Left cardiac atrium (tissue), 4 donors: ENCODE results near the gene SMTNL1. TPM values are rescaled to one million over a fixed set of nuclear protein-coding genes. Genes with fewer than 3 reads are reported as not detected.

Experiments
- ATAC-seq, 2 donors: fragments of 200-7000 bp; cut with Tn5 transposase; one replicate each; pipeline ENCODE4 v1.9.1; 2020; ENCODE audit warnings: mild to moderate bottlenecking in 2 of 2, moderate library complexity in 2 of 2
- DNase-seq: peaks from one replicate; pipeline ENCODE4 v3.0.0-alpha.2; 2020
- intact Hi-C, 2 donors: fragments of 100-400 bp; cut with DNase I; formaldehyde crosslinking; loops; one replicate each; pipeline versions ENCODE4 v1.14.1 to v1.15.1; 2022 to 2023
- total RNA-seq, 2 donors: library from RNA; stranded (reverse); fragmentation: NEBNext Ultra II Directional; extraction: Animal tissue kit (Norgen Biotek cat#: 25700); gene quantifications; one replicate each; pipeline ENCODE4 v1.2.1, GENCODE V29; 2021
- donor health status: DM: no; HTN: yes; CAD: no.
- donor health status: DM: no; HTN: yes; CAD: no; lungs with severe emphysema.
- donor health status: DM: yes; HTN: yes; CAD: no.
- donor health status: Dilated cardiomyopathy.

Gene SMTNL1
- total RNA-seq, 2 donors from 2014 or later, result not detected

DNA sequence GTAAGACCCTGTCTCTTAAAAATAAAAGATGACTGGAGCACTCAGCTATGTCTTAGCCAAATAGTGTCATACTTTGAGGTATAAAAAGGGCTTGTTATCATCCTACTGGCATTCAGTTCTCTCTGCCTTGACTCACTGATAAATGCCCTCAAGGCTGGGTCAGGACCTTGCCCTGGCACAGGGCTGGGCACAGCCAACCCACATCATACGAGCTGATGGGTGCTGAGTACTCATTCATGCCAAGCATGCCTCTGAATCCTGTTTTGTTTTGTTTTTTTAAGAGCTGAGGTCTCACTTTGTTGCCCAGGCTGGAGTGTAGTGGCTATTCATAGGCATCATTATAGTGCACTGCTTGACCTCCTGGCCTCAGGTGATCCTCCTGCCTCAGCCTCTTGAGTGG, 1.9 kb downstream of the SMTNL1 start:
- intact Hi-C loops, result no loop called here
- ATAC-seq (peak in 1 of 2 donors; percentile 60), DNase-seq (no peak)

DNA sequence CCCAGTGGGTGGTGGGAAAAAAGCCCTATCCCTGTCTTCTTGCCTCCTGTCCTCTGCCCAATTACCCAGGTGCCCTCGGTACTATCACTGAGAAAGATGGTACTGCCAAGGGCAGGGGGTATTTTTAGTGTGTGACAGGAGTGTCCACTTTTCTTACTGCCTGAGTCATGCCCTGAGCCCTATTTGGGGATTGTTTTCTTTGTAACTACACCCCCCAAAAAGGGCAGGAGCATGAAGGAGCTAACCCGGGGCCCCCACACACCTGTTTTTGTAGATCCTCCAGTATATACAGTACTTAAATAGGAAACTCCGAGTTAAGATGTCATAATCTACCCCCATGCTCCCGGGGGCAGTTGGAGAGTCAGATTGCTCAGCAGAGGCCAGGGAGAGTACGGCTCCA, 3.8 kb downstream of the SMTNL1 start:
- no peak for DNase-seq
- intact Hi-C loops, result no loop called here
- peak; percentile 76 to 82 for ATAC-seq

DNA sequence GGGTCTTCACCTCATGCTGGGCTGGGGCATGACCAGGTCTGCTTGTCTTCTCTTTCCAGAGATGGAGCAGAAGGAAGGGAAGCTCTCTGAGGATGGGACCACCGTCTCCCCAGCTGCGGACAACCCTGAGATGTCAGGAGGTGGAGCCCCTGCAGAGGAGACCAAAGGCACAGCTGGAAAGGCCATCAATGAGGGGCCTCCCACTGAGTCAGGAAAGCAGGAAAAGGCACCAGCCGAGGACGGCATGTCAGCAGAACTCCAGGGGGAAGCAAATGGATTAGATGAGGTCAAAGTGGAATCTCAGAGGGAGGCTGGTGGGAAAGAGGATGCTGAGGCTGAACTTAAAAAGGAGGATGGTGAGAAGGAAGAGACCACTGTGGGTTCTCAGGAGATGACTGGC, 5.2 kb downstream of the SMTNL1 start:
- no peak for ATAC-seq
- no peak for DNase-seq
- intact Hi-C loops, result no loop called here

DNA sequence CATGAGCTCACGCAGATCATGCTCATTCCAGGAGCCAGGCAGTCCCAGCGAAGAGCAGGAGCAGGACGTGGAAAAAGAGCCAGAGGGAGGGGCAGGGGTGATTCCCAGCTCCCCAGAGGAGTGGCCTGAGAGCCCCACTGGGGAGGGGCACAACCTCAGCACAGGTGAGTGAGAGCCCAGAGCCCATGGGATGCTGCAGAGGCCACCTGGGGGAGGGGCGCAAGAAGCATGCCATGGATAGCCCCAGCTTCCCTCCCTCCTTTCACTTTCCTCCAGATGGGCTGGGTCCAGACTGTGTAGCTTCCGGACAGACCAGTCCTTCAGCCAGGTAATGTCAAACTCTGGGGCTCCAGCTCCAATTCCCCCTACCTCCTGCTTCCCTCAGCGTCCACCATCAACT, 6.2 kb downstream of the SMTNL1 start:
- intact Hi-C loops, result no loop called here
- ATAC-seq (no peak), DNase-seq (no peak)

DNA sequence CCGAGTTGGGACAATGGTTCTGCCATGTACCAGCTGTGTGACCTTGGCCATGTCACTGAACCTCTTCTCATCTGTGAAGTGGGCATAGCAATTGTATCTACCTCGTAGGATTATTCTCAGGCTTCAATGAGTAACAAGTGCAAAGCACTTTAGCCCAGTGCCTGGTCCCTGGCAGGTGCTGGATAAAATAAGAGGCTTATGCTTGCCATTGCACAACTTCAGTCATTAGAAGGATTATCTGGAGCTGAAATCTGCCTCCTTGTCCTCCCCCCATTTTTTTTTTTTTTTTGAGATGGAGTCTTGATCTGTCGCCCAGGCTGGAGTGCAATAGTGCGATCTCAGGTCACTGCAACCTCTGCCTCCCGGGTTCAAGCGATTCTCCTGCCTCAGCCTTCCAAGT, 7.2 kb downstream of the SMTNL1 start:
- intact Hi-C loops, result no loop called here
- no peak for ATAC-seq
- DNase-seq, result no peak

DNA sequence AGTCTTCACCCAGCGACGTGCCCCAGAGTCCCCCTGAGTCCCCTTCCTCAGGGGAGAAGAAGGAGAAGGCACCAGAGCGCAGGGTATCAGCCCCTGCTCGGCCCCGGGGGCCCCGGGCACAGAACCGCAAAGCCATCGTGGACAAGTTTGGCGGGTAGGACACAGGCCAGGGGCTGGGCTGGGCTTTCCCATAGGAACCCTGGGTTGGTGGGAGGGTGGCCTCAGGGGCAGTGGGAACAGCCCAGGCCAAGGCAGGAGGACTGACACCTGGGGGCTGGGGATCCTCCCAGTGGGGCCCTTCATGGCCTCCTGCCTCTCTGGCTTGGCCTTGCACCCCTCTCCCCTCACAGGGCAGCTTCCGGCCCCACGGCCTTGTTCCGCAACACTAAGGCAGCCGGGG, 8.5 kb downstream of the SMTNL1 start:
- DNase-seq, result no peak
- intact Hi-C loops, result no loop called here

GRCh38 chr11:57546451-57546850, 9.1 kb downstream of the SMTNL1 start:
- intact Hi-C loops, result no loop called here
- DNase-seq, result no peak
- ATAC-seq, result no peak

More for the DNA sequence above, 8.5 kb downstream of the SMTNL1 start:
- no peak for ATAC-seq

DNA sequence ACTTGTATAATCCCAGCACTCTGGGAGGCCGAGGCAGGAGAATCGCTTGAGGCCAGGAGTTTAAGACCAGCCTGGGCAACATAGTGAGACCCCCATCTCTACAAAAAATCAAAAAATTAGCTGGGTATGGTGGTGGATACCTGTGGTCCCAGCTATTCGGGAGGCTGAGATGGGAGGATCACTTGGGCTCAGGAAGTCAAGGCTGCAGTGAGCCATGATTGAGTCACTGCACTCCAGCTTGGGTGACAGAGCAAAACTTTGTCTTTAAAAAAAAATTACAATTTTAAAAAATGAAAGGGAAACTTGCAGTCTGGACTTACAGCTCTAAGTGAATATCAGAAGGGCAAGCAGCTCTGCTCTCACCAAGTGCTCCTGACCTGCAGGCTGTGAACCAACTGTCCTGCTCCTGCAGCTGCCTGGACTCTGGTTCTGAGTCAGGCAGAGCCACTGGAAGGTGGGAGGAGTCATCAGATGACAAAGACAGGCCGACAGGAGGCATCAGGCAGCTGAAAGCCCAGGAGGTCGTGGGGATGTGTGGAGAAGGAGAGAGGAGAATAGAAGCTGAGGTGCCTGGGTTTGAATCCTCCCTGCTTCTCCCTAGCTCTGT, 9.6 kb downstream of the SMTNL1 start:
- intact Hi-C loops, result no loop called here
- ATAC-seq (peak; percentile 9 to 55), DNase-seq (no peak)

- DNase-seq (no peak), ATAC-seq (peak; percentile 29 to 58)
- intact Hi-C loops, result no loop called here
These were observed 10.5 kb downstream of the SMTNL1 start for GRCh38 chr11:57547854-57548377.

DNA sequence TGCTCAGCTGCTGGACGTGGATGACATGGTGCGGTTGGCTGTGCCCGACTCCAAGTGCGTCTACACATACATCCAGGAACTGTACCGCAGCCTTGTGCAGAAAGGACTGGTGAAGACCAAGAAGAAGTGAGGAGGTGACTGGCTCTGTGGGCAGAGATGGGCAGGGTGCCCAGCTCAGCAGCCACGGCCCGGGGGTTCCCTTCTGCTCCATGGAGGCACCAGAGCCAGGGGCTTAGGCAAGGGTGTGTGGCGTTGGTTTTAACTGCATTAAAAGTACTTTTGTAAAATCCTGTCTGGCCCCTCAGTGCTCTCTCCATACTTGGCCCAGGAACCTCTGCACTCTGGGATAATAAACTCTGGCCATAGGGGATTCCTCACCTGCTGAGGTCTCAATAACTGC, 12.6 kb downstream of the SMTNL1 start:
- intact Hi-C loops, result no loop called here
- no peak for ATAC-seq
- DNase-seq, result no peak

DNA sequence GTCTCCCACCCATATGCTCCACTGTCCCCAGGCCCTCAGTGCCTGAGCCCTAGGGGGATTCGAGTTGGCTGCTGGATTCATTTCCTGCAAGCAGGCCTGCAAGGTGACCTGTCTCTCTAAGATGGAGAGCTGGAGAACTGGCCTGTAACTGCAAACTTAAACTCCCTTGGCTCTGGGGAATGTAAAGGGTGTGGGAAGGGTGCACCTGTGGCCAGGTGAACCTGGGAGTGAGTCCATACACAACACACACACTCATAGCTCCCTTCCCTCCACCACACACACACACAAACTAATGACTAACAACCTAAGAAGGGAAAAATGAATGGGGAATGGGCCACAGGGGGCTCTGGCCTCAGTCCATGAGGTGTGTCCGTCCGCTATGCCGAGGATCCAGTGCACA, 14.5 kb downstream of the SMTNL1 start:
- ATAC-seq, result no peak
- intact Hi-C loops, result no loop called here
- no peak for DNase-seq

DNA sequence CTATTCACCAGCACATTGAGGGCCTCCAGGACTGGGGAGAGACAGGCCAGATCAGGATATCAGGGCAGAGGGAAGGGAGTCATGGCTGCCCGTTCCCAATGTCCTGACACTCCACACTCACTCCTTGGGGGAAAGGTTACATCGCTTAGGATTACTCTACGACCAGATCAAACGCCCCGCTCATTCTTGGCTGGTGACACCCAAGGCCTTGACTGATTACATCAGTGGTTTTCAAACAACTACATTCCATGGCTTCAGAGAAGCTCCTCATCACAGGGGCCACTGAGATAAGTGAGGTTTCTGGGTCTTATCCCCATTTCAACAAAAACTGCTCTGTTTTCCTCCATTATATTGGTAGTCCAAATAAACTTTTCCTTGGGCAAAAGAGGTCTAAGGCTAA, 15.1 kb downstream of the SMTNL1 start:
- ATAC-seq, result no peak
- intact Hi-C loops, result no loop called here
- DNase-seq, result no peak

DNA sequence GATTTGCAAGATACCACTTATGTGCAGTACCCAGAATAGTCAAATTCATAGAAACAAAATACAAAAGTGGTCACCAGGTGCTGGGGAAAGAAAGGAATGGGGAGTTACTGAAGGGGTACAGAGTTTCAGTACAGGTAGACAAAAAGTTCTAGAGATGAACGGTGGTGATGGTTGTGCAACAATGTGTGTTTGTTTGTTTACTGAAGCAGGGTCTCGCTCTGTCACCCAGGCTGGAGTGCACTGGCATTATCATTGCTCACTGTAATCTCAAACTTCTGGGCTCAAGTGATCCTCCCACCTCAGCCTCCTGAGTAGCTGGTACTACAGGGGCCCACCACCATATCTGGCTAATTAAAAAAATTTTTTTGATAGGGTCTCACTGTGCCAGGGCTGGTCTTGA, 18.0 kb downstream of the SMTNL1 start:
- intact Hi-C loops, result no loop called here
- DNase-seq (no peak), ATAC-seq (no peak)

- ATAC-seq (no peak), DNase-seq (no peak)
- intact Hi-C loops, result no loop called here
These were observed 18.6 kb downstream of the SMTNL1 start for GRCh38 chr11:57556041-57556440.

DNA sequence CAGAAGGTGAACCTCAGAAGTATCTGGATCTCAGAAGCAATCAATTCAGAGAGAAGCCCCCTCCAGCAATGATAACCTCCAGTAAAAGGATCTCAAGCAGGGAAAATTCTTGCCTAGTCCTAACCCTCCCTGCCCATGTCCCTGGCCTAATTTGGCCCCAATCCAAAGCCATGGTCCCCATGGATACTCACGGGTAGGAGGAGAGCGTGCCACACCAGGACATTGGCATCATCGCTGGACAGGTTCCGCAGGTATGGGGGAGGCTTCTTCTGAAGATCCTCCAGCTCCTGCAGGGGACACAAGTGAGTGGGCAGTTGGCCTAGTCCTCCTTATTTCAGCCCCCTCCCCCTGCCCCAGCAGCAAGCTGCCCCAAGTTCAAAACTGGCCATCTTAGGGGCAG, 22.8 kb downstream of the SMTNL1 start:
- intact Hi-C loops, result no loop called here
- DNase-seq (no peak), ATAC-seq (no peak)

DNA sequence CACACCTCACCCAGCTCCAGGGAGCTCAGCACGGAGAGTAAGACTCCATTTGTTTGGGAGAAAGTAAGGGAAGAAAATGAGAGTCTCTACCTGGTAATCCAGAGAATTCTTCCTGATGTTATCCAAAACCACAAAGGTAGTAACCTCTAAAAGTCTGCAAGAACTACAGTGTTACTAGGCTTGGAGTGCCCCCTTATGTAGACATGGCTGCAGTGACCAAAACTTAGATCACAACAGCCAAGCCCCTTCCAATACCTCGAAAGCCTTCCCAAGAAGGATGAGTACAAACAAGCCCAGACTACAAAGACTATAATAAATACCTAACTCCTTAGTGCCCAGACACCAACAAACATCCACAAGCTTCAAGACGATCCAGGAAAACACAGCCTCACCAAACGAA, 25.2 kb downstream of the SMTNL1 start:
- intact Hi-C loops, result no loop called here
- ATAC-seq (no peak), DNase-seq (no peak)

DNA sequence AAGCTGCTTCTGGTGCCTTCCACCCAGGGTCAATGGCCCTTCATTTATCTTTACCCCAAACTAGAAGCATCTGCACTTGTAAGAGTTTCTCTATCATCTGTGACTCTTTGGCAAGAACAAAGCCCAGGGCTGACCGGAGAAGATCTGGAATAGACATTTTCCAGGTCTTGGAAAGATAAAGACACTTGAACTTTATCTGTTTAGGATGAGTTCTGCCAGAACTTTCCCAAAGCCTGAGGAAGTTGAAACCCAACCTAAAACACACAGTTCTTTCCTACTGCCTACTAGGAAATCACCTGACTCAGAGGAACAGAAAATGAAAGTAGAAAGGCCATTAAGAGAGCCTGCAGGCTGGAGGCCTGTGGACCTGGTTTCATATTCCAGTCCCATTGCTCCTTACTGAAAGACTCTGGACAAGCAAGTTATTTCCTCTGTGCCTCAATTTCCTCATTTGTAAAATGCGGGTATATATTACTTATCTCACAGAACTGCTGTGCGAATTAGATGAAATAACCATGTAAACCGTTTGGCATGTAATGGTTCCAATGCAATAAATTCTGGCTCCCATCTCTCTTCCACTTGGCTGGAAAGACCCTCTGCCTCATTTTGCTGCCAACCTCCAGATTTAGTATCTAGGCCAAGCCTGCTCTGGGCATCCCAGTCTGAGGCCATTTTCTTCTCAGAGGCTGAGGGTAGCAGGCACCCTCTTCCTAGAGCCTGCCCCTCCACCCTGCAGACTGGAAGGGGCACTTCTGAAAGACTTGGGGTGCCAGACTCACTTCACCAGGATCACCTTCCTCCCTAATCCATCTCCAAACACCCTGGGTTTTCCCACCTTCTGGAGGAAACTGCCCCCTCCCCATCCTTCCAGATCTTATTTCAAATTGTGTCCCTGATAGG, 28.9 kb downstream of the SMTNL1 start:
- intact Hi-C loops, result loop anchor here in 1 of 2 donors (5.0 kb wide), 1 partner anchor 76 kb away; no protein-coding TSS in a partner anchor
- DNase-seq (no peak), ATAC-seq (peak; percentile 29 to 45)

DNA sequence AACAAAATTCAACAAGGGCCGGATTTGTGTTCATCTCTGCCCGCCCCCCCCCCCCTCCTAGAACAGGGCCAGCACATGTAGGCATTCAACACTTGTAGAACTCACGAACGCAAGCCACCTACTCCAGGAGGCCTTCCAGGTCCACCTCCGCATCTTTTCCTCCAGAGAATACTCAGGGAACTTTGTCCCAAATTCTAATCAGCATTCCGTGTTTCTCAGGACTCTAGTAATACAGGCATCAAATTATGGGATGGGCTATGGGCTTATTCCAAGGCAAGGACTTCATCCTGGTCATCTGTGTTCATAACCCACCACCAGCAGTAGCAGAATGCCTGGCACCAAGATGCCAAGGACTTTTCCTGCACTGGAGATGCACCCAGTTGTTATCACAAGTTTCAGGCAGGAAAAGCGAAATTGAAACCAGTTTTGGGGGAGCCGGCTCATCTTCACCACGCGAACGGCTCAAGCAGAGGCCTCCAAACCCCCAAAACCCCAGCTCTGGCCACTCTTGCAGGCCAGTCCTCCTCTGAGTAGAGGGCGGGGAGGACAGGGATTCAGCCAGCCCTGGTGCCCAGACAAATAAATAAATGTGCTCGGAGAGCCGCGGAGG, 29.6 kb downstream of the SMTNL1 start:
- ATAC-seq, result peak; percentile 13 to 36
- no peak for DNase-seq

DNA sequence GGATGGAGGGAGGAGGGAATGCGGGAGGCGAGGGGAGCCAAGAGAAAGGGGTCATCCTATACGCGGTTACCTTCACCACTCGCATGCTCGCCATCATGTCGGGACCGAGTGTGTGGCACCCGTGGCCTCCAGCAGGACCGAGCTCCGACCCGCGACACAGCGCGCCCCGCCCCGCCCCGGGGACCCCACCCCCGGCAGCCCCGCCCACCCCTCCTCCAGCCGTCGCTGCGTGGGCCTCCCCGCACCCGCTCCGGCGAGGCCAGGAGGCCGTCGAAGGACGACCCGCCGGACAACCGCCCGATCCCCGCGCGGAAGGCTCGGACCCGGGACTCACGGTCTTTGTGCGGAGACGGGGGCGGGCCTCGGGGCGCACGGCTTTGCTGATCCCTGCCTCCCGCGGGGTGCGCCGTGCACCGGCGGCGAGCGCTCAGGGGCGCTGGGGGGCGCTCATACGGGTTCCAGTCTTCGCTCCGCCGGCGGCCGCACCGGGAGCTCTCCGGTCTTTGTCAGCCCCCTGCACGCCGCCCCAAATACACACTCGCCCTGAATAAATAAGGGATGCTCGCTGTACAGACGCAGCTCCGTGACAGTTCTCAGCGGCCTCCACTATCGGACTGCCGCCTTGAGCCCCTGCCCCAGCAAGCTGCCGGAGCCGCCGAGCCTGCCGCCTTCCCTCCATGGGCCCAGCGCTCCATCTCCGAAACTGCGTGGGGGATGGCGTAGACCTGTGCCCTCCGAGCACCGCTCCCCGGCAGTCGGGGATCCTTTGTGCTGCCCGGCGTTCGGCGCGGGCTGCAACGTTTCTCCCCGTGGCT, 30.3 kb downstream of the SMTNL1 start, which contains the start of gene UBE2L6:
Gene UBE2L6 (minus strand): TSS at position 158 of the 815 bp plus-strand sequence. CDS start 61 bp downstream, at position 97.
- intact Hi-C loops, result loop anchor here (2.0 to 5.0 kb wide), 2 partner anchors 73 to 75 kb away; no protein-coding TSS in a partner anchor
- peak; percentile 89 for DNase-seq
- peak; percentile 87 to 89 for ATAC-seq

More for the DNA sequence above, 29.6 kb downstream of the SMTNL1 start:
- intact Hi-C loops, result loop anchor here in 1 of 2 donors (5.0 kb wide), 1 partner anchor 75 kb away; no protein-coding TSS in a partner anchor
